ENCODE measurements around the gene ALOX15B.
"Not testable (repeated sequence)": the region's sequence is repeated elsewhere in the genome, so short reads cannot be mapped to it uniquely, and the experiment has no call there.

DNA sequence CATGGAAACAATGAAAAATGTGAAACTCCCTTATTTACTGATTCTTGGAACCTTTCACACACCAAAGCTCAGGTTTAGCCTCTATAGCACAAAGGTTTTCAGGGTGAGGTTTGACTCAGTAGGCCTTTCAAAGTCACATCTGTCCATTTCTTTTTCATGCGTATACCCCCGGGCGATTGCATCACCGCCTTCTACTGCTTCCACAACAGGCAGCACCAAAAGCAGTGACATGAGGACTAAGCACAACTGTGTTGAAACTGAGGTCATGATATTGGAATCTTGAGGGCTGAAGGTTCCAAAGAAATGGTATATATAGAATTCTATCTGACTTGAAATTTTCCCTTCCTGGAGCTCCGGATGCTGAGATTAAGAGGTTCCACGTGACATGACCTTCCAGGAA lies 14.7 kb upstream of the ALOX15B start:
- TF ChIP-seq, protein P1, sequence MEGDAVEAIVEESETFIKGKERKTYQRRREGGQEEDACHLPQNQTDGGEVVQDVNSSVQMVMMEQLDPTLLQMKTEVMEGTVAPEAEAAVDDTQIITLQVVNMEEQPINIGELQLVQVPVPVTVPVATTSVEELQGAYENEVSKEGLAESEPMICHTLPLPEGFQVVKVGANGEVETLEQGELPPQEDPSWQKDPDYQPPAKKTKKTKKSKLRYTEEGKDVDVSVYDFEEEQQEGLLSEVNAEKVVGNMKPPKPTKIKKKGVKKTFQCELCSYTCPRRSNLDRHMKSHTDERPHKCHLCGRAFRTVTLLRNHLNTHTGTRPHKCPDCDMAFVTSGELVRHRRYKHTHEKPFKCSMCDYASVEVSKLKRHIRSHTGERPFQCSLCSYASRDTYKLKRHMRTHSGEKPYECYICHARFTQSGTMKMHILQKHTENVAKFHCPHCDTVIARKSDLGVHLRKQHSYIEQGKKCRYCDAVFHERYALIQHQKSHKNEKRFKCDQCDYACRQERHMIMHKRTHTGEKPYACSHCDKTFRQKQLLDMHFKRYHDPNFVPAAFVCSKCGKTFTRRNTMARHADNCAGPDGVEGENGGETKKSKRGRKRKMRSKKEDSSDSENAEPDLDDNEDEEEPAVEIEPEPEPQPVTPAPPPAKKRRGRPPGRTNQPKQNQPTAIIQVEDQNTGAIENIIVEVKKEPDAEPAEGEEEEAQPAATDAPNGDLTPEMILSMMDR (IDR thresholded peaks at IDR 0.05; ENCODE audit: poor library complexity), result not testable (repeated sequence)
- TF ChIP-seq EZH2 (IDR thresholded peaks at IDR 0.05; ENCODE audit: borderline replicate concordance); EZH2phosphoT487 (IDR thresholded peaks at IDR 0.05; ENCODE audit: low read depth, severe bottlenecking, unreplicated experiment): not testable (repeated sequence)

Data from hepatocyte (in vitro differentiated cells).